HG03064 (cell line): ENCODE measurements around the gene CEP120.

ENCODE experiments used
- ATAC-seq: cut with Tn5 transposase; IDR thresholded peaks from one replicate; pipeline ENCODE4 v1.9.1; 2021; ENCODE audit warnings: low read depth; ENCODE audit not compliant: unreplicated experiment

The CEP120 gene

DNA sequence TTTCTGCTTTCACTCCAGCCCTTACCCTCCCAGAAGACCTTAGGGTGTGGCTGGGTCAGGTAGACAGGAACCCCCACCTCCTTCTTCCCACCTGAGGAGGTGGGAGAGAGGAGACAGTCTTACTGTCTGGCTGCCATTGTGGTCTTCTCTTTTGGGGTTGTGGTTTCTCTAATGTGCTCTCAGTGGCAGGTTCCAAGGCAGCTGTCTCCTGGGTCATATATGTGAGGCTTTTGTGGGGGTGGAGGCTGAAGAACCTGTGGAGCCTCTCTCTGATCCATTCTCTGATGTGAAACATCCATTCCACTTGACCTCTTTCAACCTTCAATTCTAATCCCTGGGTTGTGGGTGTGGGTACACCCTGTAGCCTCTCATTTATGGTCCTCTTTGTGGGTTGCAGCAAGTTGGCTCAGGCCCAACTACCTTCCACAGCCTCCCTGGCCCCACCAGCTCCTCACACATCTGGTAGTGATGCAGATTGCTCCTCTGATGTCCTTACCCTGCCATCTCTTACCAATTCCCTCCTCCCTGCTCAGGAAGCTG, 118.4 kb downstream of the CEP120 start:
- ATAC-seq, result no peak

DNA sequence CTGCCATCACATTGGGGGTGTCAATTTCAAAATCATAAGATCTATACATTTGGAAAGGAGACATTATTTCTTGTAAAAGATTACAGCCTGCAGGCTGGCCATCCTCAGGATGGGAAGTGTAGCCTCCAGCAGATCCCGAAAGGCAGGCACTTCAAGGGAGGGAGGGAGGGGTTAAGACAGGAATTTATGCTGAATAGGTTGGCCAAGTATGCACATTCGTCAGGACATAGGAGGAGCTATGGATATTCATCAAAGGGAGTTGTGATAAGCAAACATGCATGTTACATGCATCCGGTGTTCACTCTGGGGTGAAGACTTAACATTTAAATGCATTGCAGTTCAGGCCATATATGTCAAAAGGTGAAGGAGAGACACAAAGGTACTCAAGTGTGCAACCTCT, 119.4 kb downstream of the CEP120 start:
- ATAC-seq, result no peak

DNA sequence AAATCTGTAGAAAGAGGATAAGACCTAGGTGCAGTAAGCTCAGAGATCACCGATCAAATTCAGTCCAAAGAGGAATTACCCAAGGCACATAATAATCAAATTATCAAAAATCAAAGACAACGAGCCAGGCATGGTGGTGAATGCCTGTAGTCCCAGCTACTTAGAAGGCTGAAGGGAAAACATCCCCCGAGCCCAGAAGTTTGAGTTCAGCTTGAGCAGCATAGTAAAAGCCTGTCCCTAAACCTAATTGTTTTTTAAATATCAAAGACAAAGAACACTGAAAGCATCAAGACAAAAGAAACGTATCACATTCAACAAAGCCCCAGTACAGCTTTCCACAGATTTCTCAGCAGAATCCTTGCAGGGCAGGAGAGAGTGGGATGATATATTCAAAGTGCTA, 122.9 kb downstream of the CEP120 start:
- no peak for ATAC-seq

DNA sequence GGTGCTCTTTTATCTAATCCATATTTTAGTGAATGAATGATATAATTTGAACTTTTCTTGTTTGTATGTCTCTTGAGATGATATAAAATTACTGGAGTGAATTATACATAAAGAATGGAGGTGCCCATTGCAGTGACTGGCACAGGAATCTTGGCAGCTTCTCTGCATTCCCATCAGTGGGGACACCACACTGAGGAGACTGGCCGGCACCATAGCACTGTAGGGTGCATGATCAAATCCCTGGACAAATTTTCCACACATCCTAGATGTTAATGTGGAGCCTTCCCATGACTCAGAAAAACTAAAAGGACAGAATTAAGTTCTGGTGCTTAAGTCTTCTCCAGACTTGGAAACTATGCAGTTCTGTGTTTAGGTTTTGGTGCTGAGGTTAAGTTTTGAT, 124.1 kb downstream of the CEP120 start:
- ATAC-seq, result no peak

DNA sequence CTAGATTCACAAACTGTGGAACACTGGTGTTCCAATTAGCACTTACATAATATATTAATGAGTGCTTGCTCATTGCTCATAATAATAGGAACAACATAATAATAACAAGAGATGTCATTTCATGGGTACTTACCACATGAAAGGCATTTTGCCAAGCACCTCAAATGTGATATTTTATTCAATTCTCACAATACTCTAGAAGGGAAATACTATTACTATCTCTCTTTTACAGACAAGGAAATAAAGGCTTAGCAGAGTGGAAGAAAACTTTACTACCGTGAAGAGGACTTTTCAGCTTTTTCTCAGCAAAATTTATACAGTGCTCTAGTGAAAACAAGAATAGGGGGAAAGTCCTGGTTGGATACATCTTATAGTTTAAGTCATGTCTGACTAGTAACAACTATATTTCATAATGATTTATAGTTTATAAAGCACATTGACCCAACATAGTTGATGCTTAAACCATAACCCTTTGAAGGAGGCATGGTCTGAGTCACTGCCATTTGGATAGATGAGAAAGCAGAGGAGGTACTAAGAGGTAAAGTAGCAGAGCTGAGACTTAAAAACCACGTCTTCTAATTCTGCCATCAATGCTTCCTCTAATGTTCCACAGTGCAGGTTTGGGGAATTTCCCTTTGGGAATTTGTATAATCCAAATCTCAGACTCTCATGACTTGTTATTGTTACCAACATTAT, 124.7 kb downstream of the CEP120 start:
- ATAC-seq, result no peak

DNA sequence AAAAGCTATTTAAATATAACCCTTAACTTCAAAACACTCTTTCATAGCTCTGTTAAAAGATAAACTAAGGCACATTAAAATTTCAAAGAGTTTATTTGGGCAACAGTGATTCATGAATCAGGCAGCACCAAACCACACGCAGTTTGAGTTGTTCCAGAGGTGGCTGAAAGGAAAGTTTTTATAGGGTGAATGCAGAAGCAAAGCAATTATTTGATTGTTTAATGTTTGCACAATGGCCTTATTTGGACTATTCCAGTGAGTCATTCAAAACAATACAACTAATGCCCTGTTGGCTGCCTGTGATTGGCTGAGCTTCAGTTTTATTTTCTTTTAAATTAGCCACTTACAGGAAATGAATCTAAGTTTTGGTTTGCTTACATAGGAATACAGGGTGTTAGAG, 125.3 kb downstream of the CEP120 start:
- no peak for ATAC-seq

DNA sequence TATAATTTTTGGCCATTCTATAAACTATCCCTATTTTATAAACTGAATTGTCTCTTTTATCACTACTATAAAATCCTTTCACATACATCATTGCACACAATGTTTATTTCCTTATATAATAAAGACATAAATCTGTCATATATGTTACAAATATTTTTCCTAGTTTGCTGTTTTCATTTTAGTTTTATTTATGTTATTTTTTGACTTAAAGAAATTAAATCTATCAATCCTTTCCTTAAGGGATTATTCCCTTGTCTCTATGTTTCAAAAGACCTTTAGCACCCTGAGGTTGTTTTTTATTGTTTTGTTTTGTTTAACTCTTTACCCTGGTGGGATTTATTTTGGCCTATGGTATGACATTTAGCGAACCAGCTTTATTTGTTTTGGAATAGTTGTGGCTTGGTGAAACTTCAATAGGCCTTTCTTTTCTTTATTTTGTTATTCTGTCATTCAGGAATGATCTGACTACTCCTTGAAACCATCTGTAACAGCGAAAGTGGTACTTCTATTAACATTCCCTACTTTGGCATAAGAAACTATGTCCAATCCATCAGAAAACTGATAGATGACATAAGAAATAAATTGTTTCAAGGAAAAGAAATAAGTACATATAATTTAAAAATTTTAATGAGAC, 125.9 kb downstream of the CEP120 start:
- no peak for ATAC-seq
